Stimulated activated naive CD8-positive, alpha-beta T cell treated with anti-CD3 and anti-CD28 coated beads, Interleukin-15, amount 100 ng/mL, for 72 hours (primary cell): ENCODE results near the gene REEP6.
"Not testable (repeated sequence)": the region's sequence is repeated elsewhere in the genome, so short reads cannot be mapped to it uniquely, and the experiment has no call there.

Experiments
- ATAC-seq: fragments of 150-1000 bp; cut with Tn5 transposase; 2 replicates; pipeline ENCODE4 v1.10.0; 2021; ENCODE audit warnings: mild to moderate bottlenecking, moderate library complexity
- DNase-seq, 2 donors: peaks; one replicate each; pipeline ENCODE4 v3.0.0; 2021 to 2022
- H3K27ac Mint-ChIP-seq, 2 donors: one replicate each; pipeline ENCODE4 v1.8.0; 2022; ENCODE audit warnings: mild to moderate bottlenecking in 2 of 2, mixed read lengths in 2 of 2, moderate library complexity in 2 of 2
- H3K27me3 Mint-ChIP-seq: one replicate; pipeline ENCODE4 v1.8.0; 2022; ENCODE audit warnings: mixed read lengths
- H3K4me1 Mint-ChIP-seq: one replicate; pipeline ENCODE4 v1.8.0; 2022; ENCODE audit warnings: mild to moderate bottlenecking, mixed read lengths
- H3K4me3 Mint-ChIP-seq, 2 donors: one replicate each; pipeline ENCODE4 v1.8.0; 2022; ENCODE audit warnings: mild to moderate bottlenecking in 2 of 2, mixed read lengths in 2 of 2, moderate library complexity in 1 of 2
- H3K9me3 Mint-ChIP-seq, 2 donors: one replicate each; pipeline ENCODE4 v1.8.0; 2022; ENCODE audit warnings: mixed read lengths in 2 of 2

The REEP6 gene

GRCh38 chr19:1475751-1476437 lies 15.1 kb upstream of the REEP6 start:
- Mint-ChIP-seq H3K27ac (no peak overlapping the region), H3K27me3 (peaks cover 23% of the 10 kb centered on the region), H3K9me3 (no peaks in the 10 kb centered on the region), H3K4me3 (no peak overlapping the region), H3K4me1 (peaks cover 44% of the 10 kb centered on the region)
- DNase-seq, result no peak
- no peak for ATAC-seq

GRCh38 chr19:1477056-1477455 lies 13.9 kb upstream of the REEP6 start:
- Mint-ChIP-seq H3K4me3 (peak overlapping the region in 1 of 2 donors; percentile 37), H3K4me1 (peaks cover 33% of the 10 kb centered on the region), H3K27me3 (peaks cover 11% of the 10 kb centered on the region)
- not testable (repeated sequence) for ATAC-seq, H3K27ac Mint-ChIP-seq, DNase-seq, H3K9me3 Mint-ChIP-seq

GRCh38 chr19:1478934-1479707 lies 11.9 kb upstream of the REEP6 start, which contains the start of gene C19orf25:
Gene C19orf25, minus strand, starts transcription at chr19:1479215. Its CDS starts 312 bp downstream, at chr19:1478903.
- peaks cover 24% of the 10 kb centered on the region for H3K4me1 Mint-ChIP-seq
- DNase-seq (peak; percentile 91 to 95), ATAC-seq (peak; percentile 95)
- H3K27ac Mint-ChIP-seq, result peak within 1 kb of the TSS; percentile 98 to 100
- peak within 1 kb of the TSS; percentile 99 to 100 for H3K4me3 Mint-ChIP-seq
- no peaks in the 10 kb centered on the region for H3K27me3 Mint-ChIP-seq
- H3K9me3 Mint-ChIP-seq, result no peaks in the 10 kb centered on the region

GRCh38 chr19:1481224-1481892 lies 9.6 kb upstream of the REEP6 start:
- Mint-ChIP-seq H3K27me3 (no peaks in the 10 kb centered on the region), H3K9me3 (no peaks in the 10 kb centered on the region), H3K4me1 (peaks cover 24% of the 10 kb centered on the region), H3K4me3 (no peak overlapping the region), H3K27ac (no peak overlapping the region)
- DNase-seq, result no peak
- no peak for ATAC-seq

GRCh38 chr19:1481893-1482360 lies 9.1 kb upstream of the REEP6 start:
- Mint-ChIP-seq H3K4me1 (peaks cover 24% of the 10 kb centered on the region), H3K9me3 (no peaks in the 10 kb centered on the region), H3K27ac (no peak overlapping the region), H3K4me3 (no peak overlapping the region), H3K27me3 (no peaks in the 10 kb centered on the region)
- ATAC-seq (no peak), DNase-seq (no peak)

- H3K4me3 Mint-ChIP-seq, result no peak overlapping the region
- no peak overlapping the region for H3K27ac Mint-ChIP-seq
- peaks cover 19% of the 10 kb centered on the region for H3K4me1 Mint-ChIP-seq
- ATAC-seq, result no peak
- no peaks in the 10 kb centered on the region for H3K27me3 Mint-ChIP-seq
- H3K9me3 Mint-ChIP-seq, result no peaks in the 10 kb centered on the region
- DNase-seq, result no peak
Measured at GRCh38 chr19:1482361-1483130, 8.4 kb upstream of the REEP6 start.

GRCh38 chr19:1483131-1483978 lies 7.6 kb upstream of the REEP6 start:
- Mint-ChIP-seq H3K27me3 (no peaks in the 10 kb centered on the region), H3K4me1 (peaks cover 16% of the 10 kb centered on the region), H3K4me3 (no peak overlapping the region), H3K9me3 (no peaks in the 10 kb centered on the region), H3K27ac (no peak overlapping the region)
- no peak for DNase-seq
- ATAC-seq, result no peak

GRCh38 chr19:1483979-1484428 lies 7.0 kb upstream of the REEP6 start:
- Mint-ChIP-seq H3K4me3 (no peak overlapping the region), H3K9me3 (no peaks in the 10 kb centered on the region), H3K27me3 (no peaks in the 10 kb centered on the region), H3K4me1 (peaks cover 17% of the 10 kb centered on the region), H3K27ac (no peak overlapping the region)
- DNase-seq (no peak), ATAC-seq (no peak)

- Mint-ChIP-seq H3K4me3 (no peak overlapping the region), H3K9me3 (no peaks in the 10 kb centered on the region), H3K27ac (no peak overlapping the region), H3K4me1 (peaks cover 24% of the 10 kb centered on the region), H3K27me3 (peaks cover 6% of the 10 kb centered on the region)
- no peak for ATAC-seq
- no peak for DNase-seq
Measured at GRCh38 chr19:1486720-1487575, 4.0 kb upstream of the REEP6 start.

- Mint-ChIP-seq H3K4me3 (no peak overlapping the region), H3K27me3 (peaks cover 14% of the 10 kb centered on the region), H3K9me3 (no peaks in the 10 kb centered on the region), H3K4me1 (peaks cover 30% of the 10 kb centered on the region), H3K27ac (no peak overlapping the region)
- ATAC-seq (no peak), DNase-seq (no peak)
Measured at GRCh38 chr19:1487576-1488281, 3.3 kb upstream of the REEP6 start.

- no peaks in the 10 kb centered on the region for H3K9me3 Mint-ChIP-seq
- H3K4me3 Mint-ChIP-seq, result no peak overlapping the region
- H3K27ac Mint-ChIP-seq, result no peak overlapping the region
Measured at GRCh38 chr19:1488282-1488601, 2.7 kb upstream of the REEP6 start.

GRCh38 chr19:1489463-1490310 lies 1.3 kb upstream of the REEP6 start:
- peak overlapping the region; percentile 82 to 84 for H3K4me3 Mint-ChIP-seq
- H3K4me1 Mint-ChIP-seq, result peaks cover 31% of the 10 kb centered on the region
- no peak for ATAC-seq
- no peaks in the 10 kb centered on the region for H3K9me3 Mint-ChIP-seq
- peak; percentile 17 to 37 for DNase-seq
- peaks cover 16% of the 10 kb centered on the region for H3K27me3 Mint-ChIP-seq
- H3K27ac Mint-ChIP-seq, result peak overlapping the region in 1 of 2 donors; percentile 76

More at GRCh38 chr19:1488282-1488601, 2.7 kb upstream of the REEP6 start:
- ATAC-seq, result no peak
- Mint-ChIP-seq H3K27me3 (peaks cover 16% of the 10 kb centered on the region), H3K4me1 (peaks cover 31% of the 10 kb centered on the region)
- no peak for DNase-seq
